ENCODE measurements around the gene FARS2.

GRCh38 chr6:5728351-5729079 lies 467.2 kb downstream of the FARS2 start:
- TF ChIP-seq CTCF (IDR thresholded peaks at IDR 0.05 in 2 of 3, conservative IDR thresholded peaks at IDR 0.05 in 1 of 3; ENCODE audit: borderline replicate concordance in 1 of 3, insufficient read depth in 1 of 3, low read depth in 2 of 3, low read length in 2 of 3) = no peak
- TF ChIP-seq SP1 (IDR thresholded peaks at IDR 0.05; ENCODE audit: low read depth) = no peak
- no peak for TF ChIP-seq EZH2 (IDR thresholded peaks at IDR 0.05)
- TF ChIP-seq POLR2A (IDR thresholded peaks at IDR 0.05; ENCODE audit: borderline replicate concordance, extremely low read depth, insufficient read depth, insufficient read length) = no peak
- no peak for TF ChIP-seq EZH2phosphoT487 (IDR thresholded peaks at IDR 0.05; ENCODE audit: borderline replicate concordance)
- no peak for TF ChIP-seq ELF1 (IDR thresholded peaks at IDR 0.05; ENCODE audit: borderline replicate concordance, low read depth)
- no peak for TF ChIP-seq SIN3A (IDR thresholded peaks at IDR 0.05; ENCODE audit: low read depth)
- TF ChIP-seq EGR1 (IDR thresholded peaks at IDR 0.05; ENCODE audit: low read depth) = no peak
- TF ChIP-seq POLR2AphosphoS5 (IDR thresholded peaks at IDR 0.05; ENCODE audit: low read depth, low read length) = no peak
- no peak for TF ChIP-seq YY1 (IDR thresholded peaks at IDR 0.05; ENCODE audit: extremely low read depth, insufficient replicate concordance, low read depth, low read length)
- no peak for TF ChIP-seq SRF (IDR thresholded peaks at IDR 0.05; ENCODE audit: low read depth)
- no peak for TF ChIP-seq CEBPB (IDR thresholded peaks at IDR 0.05; ENCODE audit: low read depth)
- TF ChIP-seq ATF3 (IDR thresholded peaks at IDR 0.05) = no peak

Measured in HCT116 (cell line).